Activated naive CD4-positive, alpha-beta T cell treated with anti-CD3 and anti-CD28 coated beads, Interleukin-2, amount 50 U/mL, for 24 hours (primary cell): ENCODE measurements around the gene SGMS1.
A peak's percentile ranks its signal among the peaks of the same experiment; 100 is the strongest.

ENCODE experiments used
- H3K27ac Mint-ChIP-seq: one replicate; pipeline ENCODE4 v1.8.0; 2021; ENCODE audit warnings: mild to moderate bottlenecking, mixed read lengths
- H3K27me3 Mint-ChIP-seq: one replicate; pipeline ENCODE4 v1.8.0; 2021; ENCODE audit warnings: mixed read lengths
- H3K36me3 Mint-ChIP-seq: one replicate; pipeline ENCODE4 v1.8.0; 2021; ENCODE audit warnings: mixed read lengths
- H3K4me1 Mint-ChIP-seq: one replicate; pipeline ENCODE4 v1.8.0; 2021; ENCODE audit warnings: mixed read lengths
- H3K4me3 Mint-ChIP-seq: one replicate; pipeline ENCODE4 v1.8.0; 2021; ENCODE audit warnings: mild to moderate bottlenecking, mixed read lengths
- H3K9me3 Mint-ChIP-seq: one replicate; pipeline ENCODE4 v1.8.0; 2021; ENCODE audit warnings: mixed read lengths

SGMS1 gene

DNA sequence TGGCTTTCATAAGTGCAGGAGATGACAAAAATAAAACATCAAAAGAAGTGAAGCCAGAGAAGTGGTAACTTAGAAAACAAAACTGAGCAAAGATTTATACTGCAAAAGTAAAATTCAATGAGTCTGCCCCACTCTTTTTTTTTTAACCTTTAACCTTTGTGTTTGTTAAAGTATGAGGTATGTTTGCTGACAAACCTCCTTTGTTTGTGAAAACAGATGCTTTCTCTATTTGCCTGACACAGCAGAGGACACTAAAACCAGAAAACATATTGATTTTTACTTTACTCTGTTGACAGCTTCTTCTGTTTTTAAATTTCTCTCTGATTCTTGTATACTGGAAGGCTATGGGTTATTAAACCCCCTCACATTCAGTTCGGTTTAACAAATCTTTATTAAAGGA lies 57.6 kb downstream of the SGMS1 start:
- Mint-ChIP-seq H3K27ac (no peak overlapping the region), H3K9me3 (no peaks in the 10 kb centered on the region), H3K27me3 (no peaks in the 10 kb centered on the region), H3K4me1 (peaks cover 41% of the 10 kb centered on the region), H3K4me3 (no peak overlapping the region), H3K36me3 (peaks cover 7% of the 10 kb centered on the region)

GRCh38 chr10:50565301-50566083 lies 58.3 kb downstream of the SGMS1 start:
- Mint-ChIP-seq H3K4me1 (peaks cover 41% of the 10 kb centered on the region), H3K9me3 (no peaks in the 10 kb centered on the region), H3K27ac (no peak overlapping the region), H3K4me3 (no peak overlapping the region), H3K27me3 (no peaks in the 10 kb centered on the region), H3K36me3 (peaks cover 7% of the 10 kb centered on the region)

DNA sequence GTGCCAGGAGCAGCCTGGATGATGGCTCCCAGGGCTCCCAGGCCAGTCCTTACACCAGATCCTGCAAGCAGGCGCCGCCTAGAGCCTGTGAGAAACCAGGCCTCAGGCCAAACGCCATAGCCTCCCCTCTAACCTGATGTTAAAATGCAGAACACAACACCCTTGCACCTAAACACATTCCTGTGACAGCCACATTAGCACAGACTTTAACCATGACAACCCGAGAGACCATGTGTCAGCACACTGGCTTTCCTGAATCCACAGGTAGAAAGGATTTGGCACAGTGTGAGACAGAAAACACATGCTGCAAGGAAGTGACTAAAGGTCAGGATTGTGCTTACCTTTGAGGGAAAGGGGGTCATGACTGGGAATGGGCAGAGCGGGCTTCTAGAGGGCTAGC lies 59.9 kb downstream of the SGMS1 start:
- H3K9me3 Mint-ChIP-seq, result no peaks in the 10 kb centered on the region

DNA sequence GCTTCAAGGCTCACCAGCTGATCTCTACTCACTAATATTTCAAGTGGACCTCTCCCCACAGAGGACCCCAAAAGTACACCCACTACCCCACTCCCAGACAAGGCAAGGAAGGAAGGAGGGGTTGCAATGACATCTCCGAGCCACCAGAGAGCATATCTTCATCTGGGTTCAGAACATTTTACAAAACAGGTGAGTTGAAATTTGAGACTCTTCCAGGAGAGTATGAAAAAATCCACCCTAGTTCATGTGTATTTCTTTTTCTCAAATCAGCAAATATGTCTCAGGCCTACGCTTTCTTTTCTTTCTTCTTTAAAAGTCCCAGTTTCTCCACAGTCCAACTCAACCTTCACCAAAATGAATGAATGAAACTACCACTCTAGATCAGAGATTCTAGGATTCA lies 61.9 kb downstream of the SGMS1 start:
- Mint-ChIP-seq H3K27me3 (no peaks in the 10 kb centered on the region), H3K27ac (no peak overlapping the region), H3K4me1 (peaks cover 46% of the 10 kb centered on the region), H3K4me3 (no peak overlapping the region), H3K36me3 (peaks cover 1% of the 10 kb centered on the region), H3K9me3 (no peaks in the 10 kb centered on the region)

More for the DNA sequence above, 59.9 kb downstream of the SGMS1 start:
- no peaks in the 10 kb centered on the region for H3K27me3 Mint-ChIP-seq
- no peak overlapping the region for H3K4me3 Mint-ChIP-seq
- H3K27ac Mint-ChIP-seq, result no peak overlapping the region
- H3K4me1 Mint-ChIP-seq, result peaks cover 43% of the 10 kb centered on the region
- peaks cover 1% of the 10 kb centered on the region for H3K36me3 Mint-ChIP-seq

GRCh38 chr10:50561266-50561665 lies 62.5 kb downstream of the SGMS1 start:
- Mint-ChIP-seq H3K9me3 (no peaks in the 10 kb centered on the region), H3K4me1 (peaks cover 51% of the 10 kb centered on the region), H3K4me3 (no peak overlapping the region), H3K36me3 (peaks cover 3% of the 10 kb centered on the region), H3K27ac (no peak overlapping the region), H3K27me3 (no peaks in the 10 kb centered on the region)

- H3K27ac Mint-ChIP-seq, result no peak overlapping the region
- peaks cover 48% of the 10 kb centered on the region for H3K4me1 Mint-ChIP-seq
- peaks cover 2% of the 10 kb centered on the region for H3K36me3 Mint-ChIP-seq
- H3K27me3 Mint-ChIP-seq, result no peaks in the 10 kb centered on the region
- no peak overlapping the region for H3K4me3 Mint-ChIP-seq
- no peaks in the 10 kb centered on the region for H3K9me3 Mint-ChIP-seq
These were observed 63.4 kb downstream of the SGMS1 start for GRCh38 chr10:50560370-50560769.

DNA sequence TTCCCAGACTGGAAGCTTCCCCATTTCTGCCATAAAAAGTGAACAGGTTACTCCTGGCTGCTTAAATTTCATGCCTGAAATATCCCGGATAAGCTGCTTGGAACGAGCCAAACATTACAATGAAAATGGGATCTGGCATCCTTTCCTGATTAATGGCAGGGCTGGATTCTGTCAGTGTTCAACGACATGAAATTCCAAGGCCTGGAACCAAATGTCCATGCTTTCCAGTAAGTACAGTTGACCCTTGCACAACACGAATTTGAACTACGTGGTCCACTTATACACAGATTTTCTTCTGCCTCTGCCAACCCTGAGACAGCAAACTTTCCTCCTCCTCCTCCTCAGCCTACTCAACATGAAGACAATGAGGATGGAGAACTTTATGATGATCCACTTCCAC lies 65.4 kb downstream of the SGMS1 start:
- no peak overlapping the region for H3K4me3 Mint-ChIP-seq
- H3K27ac Mint-ChIP-seq, result no peak overlapping the region
- no peaks in the 10 kb centered on the region for H3K9me3 Mint-ChIP-seq
- H3K4me1 Mint-ChIP-seq, result peaks cover 54% of the 10 kb centered on the region
- H3K27me3 Mint-ChIP-seq, result no peaks in the 10 kb centered on the region
- H3K36me3 Mint-ChIP-seq, result peaks cover 2% of the 10 kb centered on the region

GRCh38 chr10:50557130-50557682 lies 66.5 kb downstream of the SGMS1 start:
- no peak overlapping the region for H3K27ac Mint-ChIP-seq
- H3K4me3 Mint-ChIP-seq, result no peak overlapping the region
- no peaks in the 10 kb centered on the region for H3K9me3 Mint-ChIP-seq

GRCh38 chr10:50556237-50557120 lies 67.3 kb downstream of the SGMS1 start:
- H3K9me3 Mint-ChIP-seq, result no peaks in the 10 kb centered on the region
- peaks cover 45% of the 10 kb centered on the region for H3K4me1 Mint-ChIP-seq
- peak overlapping the region; percentile 57 for H3K27ac Mint-ChIP-seq
- no peak overlapping the region for H3K4me3 Mint-ChIP-seq
- peaks cover 2% of the 10 kb centered on the region for H3K36me3 Mint-ChIP-seq
- no peaks in the 10 kb centered on the region for H3K27me3 Mint-ChIP-seq

More at GRCh38 chr10:50557130-50557682, 66.5 kb downstream of the SGMS1 start:
- H3K4me1 Mint-ChIP-seq, result peaks cover 53% of the 10 kb centered on the region
- no peaks in the 10 kb centered on the region for H3K27me3 Mint-ChIP-seq
- H3K36me3 Mint-ChIP-seq, result peaks cover 2% of the 10 kb centered on the region

GRCh38 chr10:50554995-50555568 lies 68.7 kb downstream of the SGMS1 start:
- Mint-ChIP-seq H3K4me1 (peaks cover 55% of the 10 kb centered on the region), H3K36me3 (peaks cover 2% of the 10 kb centered on the region), H3K9me3 (no peaks in the 10 kb centered on the region), H3K27ac (no peak overlapping the region), H3K4me3 (no peak overlapping the region), H3K27me3 (no peaks in the 10 kb centered on the region)

- no peak overlapping the region for H3K27ac Mint-ChIP-seq
- H3K4me1 Mint-ChIP-seq, result peaks cover 52% of the 10 kb centered on the region
These were observed 69.3 kb downstream of the SGMS1 start for GRCh38 chr10:50554376-50554994.

GRCh38 chr10:50552771-50553535 lies 70.8 kb downstream of the SGMS1 start:
- Mint-ChIP-seq H3K9me3 (no peaks in the 10 kb centered on the region), H3K36me3 (peaks cover 4% of the 10 kb centered on the region), H3K27me3 (no peaks in the 10 kb centered on the region), H3K27ac (no peak overlapping the region), H3K4me1 (peaks cover 61% of the 10 kb centered on the region), H3K4me3 (no peak overlapping the region)

More at GRCh38 chr10:50554376-50554994, 69.3 kb downstream of the SGMS1 start:
- Mint-ChIP-seq H3K36me3 (peaks cover 2% of the 10 kb centered on the region), H3K27me3 (no peaks in the 10 kb centered on the region), H3K9me3 (no peaks in the 10 kb centered on the region), H3K4me3 (no peak overlapping the region)

GRCh38 chr10:50552308-50552707 lies 71.4 kb downstream of the SGMS1 start:
- Mint-ChIP-seq H3K4me3 (no peak overlapping the region), H3K4me1 (peaks cover 61% of the 10 kb centered on the region), H3K36me3 (peaks cover 6% of the 10 kb centered on the region), H3K27ac (no peak overlapping the region), H3K9me3 (no peaks in the 10 kb centered on the region), H3K27me3 (no peaks in the 10 kb centered on the region)

DNA sequence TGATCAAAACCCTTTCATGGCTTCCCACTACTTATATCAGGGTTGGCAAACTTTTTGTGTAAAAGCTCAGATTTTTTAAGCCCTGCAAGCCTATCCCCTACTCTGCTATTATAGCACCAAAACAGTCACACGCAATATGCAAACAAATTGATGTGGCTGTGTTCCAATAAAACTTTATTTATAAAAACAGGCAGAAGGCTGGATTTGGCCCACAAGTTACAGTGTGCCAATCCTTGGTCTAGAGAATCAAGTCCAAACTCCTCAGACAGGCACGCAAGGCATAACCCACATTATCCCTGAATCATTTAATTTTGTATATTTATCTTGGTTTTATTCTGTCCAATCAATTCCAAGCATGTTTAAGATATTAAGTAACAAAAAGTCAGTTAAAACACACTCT lies 71.9 kb downstream of the SGMS1 start:
- Mint-ChIP-seq H3K9me3 (peaks cover 4% of the 10 kb centered on the region), H3K27ac (no peak overlapping the region), H3K4me1 (peaks cover 65% of the 10 kb centered on the region), H3K27me3 (no peaks in the 10 kb centered on the region), H3K36me3 (peaks cover 7% of the 10 kb centered on the region), H3K4me3 (no peak overlapping the region)
